HG02571 (cell line): ENCODE results near the gene MCU.
"Not testable (repeated sequence)": the region's sequence is repeated elsewhere in the genome, so short reads cannot be mapped to it uniquely, and the experiment has no call there.

Experiments
- ATAC-seq: cut with Tn5 transposase; IDR thresholded peaks from one replicate; pipeline ENCODE4 v1.9.1; 2021; ENCODE audit warnings: mild to moderate bottlenecking, moderate library complexity; ENCODE audit not compliant: unreplicated experiment

The MCU gene

GRCh38 chr10:72758930-72759329, 67.0 kb downstream of the MCU start:
- ATAC-seq = not testable (repeated sequence)

- no peak for ATAC-seq
Measured at GRCh38 chr10:72759584-72759983, 67.6 kb downstream of the MCU start.

- no peak for ATAC-seq
Measured at GRCh38 chr10:72761498-72761897, 69.6 kb downstream of the MCU start.

GRCh38 chr10:72762042-72762441, 70.1 kb downstream of the MCU start:
- ATAC-seq = no peak

GRCh38 chr10:72763201-72763600, 71.3 kb downstream of the MCU start:
- ATAC-seq = no peak

- no peak for ATAC-seq
Measured at GRCh38 chr10:72764151-72764550, 72.2 kb downstream of the MCU start.

GRCh38 chr10:72765051-72765745, 73.3 kb downstream of the MCU start:
- no peak for ATAC-seq

- not testable (repeated sequence) for ATAC-seq
Measured at GRCh38 chr10:72771195-72771594, 79.3 kb downstream of the MCU start.

GRCh38 chr10:72772031-72772430, 80.1 kb downstream of the MCU start:
- no peak for ATAC-seq

- no peak for ATAC-seq
Measured at GRCh38 chr10:72779874-72780273, 87.9 kb downstream of the MCU start.

- ATAC-seq = no peak
Measured at GRCh38 chr10:72782649-72783330, 90.8 kb downstream of the MCU start.

- no peak for ATAC-seq
Measured at GRCh38 chr10:72783410-72783833, 91.5 kb downstream of the MCU start.

GRCh38 chr10:72784551-72785351, 92.8 kb downstream of the MCU start:
- no peak for ATAC-seq

GRCh38 chr10:72785409-72785808, 93.5 kb downstream of the MCU start:
- ATAC-seq = no peak

GRCh38 chr10:72790216-72790990, 98.5 kb downstream of the MCU start:
- ATAC-seq = no peak

- ATAC-seq = no peak
Measured at GRCh38 chr10:72792288-72792687, 100.3 kb downstream of the MCU start.

- ATAC-seq = no peak
Measured at GRCh38 chr10:72793752-72794151, 101.8 kb downstream of the MCU start.

- no peak for ATAC-seq
Measured at GRCh38 chr10:72794260-72794659, 102.3 kb downstream of the MCU start.

GRCh38 chr10:72796042-72796441, 104.1 kb downstream of the MCU start:
- no peak for ATAC-seq

GRCh38 chr10:72796538-72796937, 104.6 kb downstream of the MCU start:
- ATAC-seq = no peak
